ENCODE results near the gene KCNQ1.

Gene KCNQ1

DNA sequence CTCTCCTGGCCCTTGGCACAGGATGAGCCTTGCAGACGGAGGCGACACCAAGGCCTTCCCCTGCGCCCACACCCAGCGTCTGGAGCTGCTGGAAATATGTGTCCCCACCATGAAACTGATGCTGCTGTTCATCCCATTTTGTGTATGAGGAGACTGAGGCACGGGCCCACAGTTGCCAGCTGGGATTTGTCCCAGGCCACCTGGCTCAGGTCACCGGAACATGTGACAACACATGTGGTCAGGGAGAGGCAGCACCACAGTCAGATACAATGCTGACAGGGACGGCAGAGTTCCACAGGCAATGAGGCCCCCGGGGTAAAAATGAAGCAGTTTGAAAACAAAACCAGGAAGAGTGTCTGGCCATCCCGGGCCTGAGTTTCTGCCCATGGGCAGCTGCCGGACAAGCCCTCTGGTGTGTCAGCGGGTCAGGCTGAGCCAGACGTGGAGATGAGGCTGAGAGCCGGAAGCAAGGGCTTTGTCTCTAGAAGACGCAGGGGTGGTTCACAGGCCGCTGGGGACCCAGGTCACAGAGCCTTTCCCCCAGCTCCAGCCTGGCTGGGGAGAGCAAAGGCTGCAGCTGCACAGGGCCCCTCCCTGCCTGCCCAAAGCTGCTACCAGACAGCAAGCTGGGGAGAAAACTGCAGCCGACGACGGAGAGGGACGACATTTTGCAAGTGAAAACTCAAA lies 360.0 kb downstream of the KCNQ1 start:
- no peak for DNase-seq
- no peak for TF ChIP-seq POLR2A (IDR thresholded peaks at IDR 0.05; ENCODE audit: low read length)
- TF ChIP-seq GATA1 (IDR thresholded peaks at IDR 0.05; ENCODE audit: low read depth, low read length), result no peak

DNA sequence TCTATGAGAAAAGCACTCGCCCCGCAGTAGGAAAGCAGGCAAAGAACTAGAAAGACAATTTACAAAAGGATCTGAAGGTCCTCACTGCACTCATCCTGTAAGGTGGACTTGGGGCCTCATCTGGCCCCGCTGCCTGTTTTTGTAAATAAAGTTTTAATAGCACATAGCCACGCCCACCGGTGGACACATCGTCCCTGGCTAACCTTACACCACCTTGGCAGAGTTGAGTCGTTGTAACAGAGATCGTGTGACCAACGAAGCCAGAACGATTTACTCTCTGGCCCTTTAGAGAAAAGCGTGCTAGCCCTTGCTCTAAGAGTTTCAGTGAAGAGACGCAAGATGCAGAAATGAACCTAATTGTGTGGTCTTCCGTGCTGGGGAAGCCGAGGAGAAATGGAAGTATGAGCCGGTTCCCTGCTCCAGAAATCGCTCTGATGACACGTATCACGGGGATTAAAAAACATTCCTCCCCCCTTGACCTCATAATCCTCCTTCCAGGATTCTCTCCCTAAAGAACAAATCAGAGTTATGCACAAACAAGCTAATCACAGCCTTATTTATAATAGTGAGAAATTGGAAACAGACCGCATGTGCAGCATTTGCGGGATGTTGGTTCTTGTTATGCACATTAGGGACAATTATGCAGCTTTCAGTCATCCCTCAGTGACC lies 360.7 kb downstream of the KCNQ1 start:
- no peak for DNase-seq
- TF ChIP-seq POLR2A (IDR thresholded peaks at IDR 0.05; ENCODE audit: low read length) (no peak), GATA1 (IDR thresholded peaks at IDR 0.05; ENCODE audit: low read depth, low read length) (no peak)

DNA sequence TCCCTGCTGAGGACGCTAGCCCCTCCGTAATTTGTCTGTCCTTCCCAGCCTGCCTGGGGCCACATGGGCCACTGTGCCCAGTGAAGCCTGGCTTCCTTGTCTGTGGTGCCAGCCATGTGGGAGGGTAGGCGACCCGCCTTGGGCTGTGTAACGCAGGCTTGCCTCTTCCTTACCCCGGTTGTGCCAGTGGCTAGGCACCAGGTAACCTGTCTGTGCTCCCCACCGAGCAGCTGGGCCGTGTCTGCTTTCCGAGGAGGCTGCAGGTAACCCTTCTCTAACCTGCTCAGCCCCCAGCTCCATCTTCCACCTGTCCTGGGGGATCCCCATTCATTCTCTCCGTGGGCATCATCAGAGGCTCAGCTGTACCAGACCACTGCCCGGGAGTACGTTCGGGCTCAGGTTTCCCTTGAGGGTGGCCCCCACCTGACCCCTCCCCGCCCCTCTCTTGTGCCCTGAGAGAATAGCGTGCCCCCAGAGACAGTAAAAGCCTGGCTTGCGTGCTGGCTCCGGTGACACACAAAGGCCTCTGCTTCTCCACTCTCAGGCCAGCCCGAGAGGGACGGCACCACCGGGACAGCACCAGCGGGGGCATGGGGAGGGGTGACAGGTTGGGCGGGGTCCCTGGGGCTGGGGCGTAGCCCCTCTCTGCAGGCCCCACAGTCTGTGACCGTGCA lies 361.7 kb downstream of the KCNQ1 start:
- no peak for DNase-seq
- TF ChIP-seq GATA1 (IDR thresholded peaks at IDR 0.05; ENCODE audit: low read depth, low read length), result no peak
- no peak for TF ChIP-seq POLR2A (IDR thresholded peaks at IDR 0.05; ENCODE audit: low read length)

DNA sequence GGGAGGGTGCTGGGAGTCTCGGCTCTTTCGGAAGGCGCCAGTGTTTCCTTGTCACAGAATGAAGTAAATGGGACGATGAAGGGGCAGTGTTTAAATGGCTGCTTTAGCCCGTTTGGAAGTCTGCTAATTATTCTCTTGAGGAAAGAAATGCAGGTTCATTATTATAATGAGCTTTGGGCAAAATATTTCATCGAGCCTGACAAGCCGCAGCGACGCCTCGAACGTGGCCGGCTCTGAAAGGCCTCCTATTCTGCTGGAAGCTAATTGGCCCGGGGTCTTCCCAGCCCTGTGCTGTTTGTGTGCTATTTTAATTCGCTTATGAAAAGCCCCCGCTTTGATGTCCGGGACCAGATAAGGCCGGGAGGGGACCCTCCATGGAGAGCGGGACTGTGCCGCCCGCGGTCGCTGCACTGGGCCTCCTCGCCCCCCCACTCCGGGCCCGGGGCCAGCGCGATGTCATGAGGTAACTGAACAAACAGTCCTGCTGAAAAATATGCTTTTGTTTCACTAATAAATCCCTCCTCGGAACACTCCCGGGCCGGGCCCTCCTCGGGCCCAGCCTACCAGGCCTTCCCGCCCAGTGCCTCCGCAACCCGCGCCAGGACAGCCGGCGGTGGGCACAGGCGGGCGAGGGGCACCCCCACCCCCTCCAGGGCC lies 362.3 kb downstream of the KCNQ1 start:
- TF ChIP-seq GATA1 (IDR thresholded peaks at IDR 0.05; ENCODE audit: low read depth, low read length) (no peak), POLR2A (IDR thresholded peaks at IDR 0.05; ENCODE audit: low read length) (no peak)
- no peak for DNase-seq

DNA sequence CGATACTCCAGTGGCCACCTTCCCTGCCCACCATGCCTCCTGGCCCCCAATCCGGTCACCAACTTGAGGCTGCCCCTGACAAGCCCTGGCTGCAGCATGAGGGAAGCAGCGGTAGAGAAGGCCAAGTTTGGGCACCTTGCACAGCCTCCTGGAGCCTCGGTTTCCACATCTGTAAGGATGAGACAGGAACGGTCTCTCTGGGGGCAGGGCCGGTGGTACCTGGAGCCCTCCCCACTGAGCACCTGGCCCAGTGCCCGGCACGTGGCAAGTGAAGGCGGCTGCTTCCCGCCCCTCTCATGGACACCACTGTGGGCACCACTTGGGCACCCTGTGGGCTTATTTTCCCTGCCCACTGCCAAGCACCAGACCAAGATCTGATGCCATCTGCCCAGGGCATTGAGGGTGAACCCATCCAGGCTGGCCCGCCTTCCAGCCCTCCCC lies 363.0 kb downstream of the KCNQ1 start:
- DNase-seq, result no peak
- TF ChIP-seq POLR2A (IDR thresholded peaks at IDR 0.05; ENCODE audit: low read length), result no peak
- no peak for TF ChIP-seq GATA1 (IDR thresholded peaks at IDR 0.05; ENCODE audit: low read depth, low read length)

DNA sequence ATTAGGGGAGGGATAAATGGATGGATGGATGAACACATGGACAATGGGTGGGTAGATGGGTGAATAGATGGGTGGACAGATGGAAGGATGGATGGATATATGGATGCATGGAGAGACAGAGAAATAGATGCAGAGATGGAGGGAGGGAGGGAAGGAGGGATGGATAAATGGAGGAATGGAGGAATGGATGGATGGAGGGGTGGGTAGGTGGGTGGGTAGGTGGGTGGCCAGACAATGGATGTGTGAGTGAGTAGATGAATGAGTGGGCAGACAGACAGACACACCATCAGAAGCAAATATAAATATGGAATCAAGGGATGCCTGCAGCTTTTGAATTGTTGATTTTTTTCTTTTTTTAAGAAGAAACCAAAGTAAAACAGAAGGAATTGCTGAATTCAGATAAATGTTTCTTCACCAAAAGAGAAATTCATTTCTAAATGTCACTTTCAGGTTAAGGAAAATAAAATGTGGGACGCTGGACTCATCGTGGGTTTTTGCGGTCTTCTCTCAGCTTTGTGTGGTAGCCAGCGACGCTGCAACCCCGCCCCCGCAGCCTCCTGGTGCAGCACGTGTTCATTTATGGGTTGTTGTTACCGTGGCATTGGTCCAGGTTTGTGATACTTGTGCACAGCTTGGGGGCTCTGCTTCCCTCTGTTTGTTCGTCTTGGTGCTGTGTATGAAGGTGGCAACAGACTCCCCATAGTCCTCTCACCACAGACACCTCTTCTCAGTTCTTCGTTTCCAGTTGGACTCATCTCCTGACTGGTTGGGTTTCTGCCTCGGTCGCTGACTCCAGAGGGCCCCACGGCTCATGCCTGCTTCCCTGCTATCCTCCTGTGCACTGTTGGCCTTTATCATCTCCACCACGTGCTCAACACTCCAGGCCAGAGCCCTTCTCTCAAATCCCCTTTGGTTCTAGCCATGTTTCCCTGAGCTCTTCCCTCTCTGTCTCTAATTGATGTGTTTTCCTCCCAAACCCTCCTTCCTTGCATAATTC lies 364.3 kb downstream of the KCNQ1 start:
- no peak for DNase-seq
- TF ChIP-seq POLR2A (IDR thresholded peaks at IDR 0.05; ENCODE audit: low read length), result no peak
- TF ChIP-seq GATA1 (IDR thresholded peaks at IDR 0.05; ENCODE audit: low read depth, low read length), result no peak

DNA sequence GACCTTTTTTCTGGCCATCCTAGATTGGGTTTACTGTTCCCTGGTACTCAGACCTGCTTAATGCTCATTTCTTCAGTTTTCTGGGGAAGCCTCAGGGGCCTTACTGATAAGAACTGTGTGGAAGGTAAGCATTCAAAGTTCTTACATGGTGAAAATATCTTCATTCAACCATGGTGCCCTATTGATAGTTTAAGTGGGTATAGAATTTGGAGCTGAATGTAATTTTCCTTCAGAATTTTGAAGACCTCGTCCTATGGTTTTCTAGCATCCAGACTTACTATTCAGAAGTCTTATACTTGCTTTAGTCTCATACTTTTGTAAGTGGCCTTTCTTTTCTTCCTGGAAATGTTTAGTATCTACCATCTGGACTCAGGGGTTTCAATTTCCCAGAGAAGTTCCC lies 365.0 kb downstream of the KCNQ1 start:
- no peak for DNase-seq
- no peak for TF ChIP-seq GATA1 (IDR thresholded peaks at IDR 0.05; ENCODE audit: low read depth, low read length)
- no peak for TF ChIP-seq POLR2A (IDR thresholded peaks at IDR 0.05; ENCODE audit: low read length)

DNA sequence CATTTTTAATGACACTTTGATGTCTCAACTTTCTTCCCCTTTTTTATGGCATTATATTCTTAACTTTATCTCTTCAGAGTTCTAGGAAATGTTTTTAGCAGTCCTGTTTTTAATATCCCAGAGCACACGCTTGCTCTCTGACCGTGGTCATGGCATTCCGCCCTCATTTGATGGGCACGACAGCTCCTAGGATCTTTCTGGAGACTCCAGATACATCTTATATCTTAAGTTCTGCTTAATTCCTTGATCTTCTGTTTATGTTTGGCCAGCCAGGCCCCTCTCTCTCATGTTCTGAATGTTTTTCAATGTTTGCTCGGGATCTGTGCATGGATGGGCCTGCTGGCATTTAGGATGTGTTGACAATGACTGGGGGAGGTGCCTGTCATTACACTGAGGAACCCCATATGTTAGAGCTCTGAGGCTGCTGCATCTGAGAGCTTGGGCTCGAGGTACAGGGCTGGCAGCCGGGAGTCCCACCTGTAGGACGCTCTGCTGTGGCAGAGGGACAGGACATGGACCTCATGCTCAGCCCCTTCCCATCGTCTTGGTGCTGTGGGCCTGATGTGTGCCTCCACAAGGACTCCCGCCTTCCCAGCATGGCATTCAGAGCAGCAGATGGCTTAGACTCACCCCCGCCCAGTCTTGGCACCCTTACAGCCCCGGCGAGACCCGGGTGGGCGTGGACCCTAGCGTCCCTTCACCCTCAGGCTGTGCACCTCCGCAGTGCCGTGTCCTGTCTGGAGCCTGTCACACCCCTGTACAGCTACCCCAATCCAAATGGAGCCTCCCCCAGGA lies 365.8 kb downstream of the KCNQ1 start:
- TF ChIP-seq POLR2A (IDR thresholded peaks at IDR 0.05; ENCODE audit: low read length), result no peak
- no peak for TF ChIP-seq GATA1 (IDR thresholded peaks at IDR 0.05; ENCODE audit: low read depth, low read length)
- no peak for DNase-seq

DNA sequence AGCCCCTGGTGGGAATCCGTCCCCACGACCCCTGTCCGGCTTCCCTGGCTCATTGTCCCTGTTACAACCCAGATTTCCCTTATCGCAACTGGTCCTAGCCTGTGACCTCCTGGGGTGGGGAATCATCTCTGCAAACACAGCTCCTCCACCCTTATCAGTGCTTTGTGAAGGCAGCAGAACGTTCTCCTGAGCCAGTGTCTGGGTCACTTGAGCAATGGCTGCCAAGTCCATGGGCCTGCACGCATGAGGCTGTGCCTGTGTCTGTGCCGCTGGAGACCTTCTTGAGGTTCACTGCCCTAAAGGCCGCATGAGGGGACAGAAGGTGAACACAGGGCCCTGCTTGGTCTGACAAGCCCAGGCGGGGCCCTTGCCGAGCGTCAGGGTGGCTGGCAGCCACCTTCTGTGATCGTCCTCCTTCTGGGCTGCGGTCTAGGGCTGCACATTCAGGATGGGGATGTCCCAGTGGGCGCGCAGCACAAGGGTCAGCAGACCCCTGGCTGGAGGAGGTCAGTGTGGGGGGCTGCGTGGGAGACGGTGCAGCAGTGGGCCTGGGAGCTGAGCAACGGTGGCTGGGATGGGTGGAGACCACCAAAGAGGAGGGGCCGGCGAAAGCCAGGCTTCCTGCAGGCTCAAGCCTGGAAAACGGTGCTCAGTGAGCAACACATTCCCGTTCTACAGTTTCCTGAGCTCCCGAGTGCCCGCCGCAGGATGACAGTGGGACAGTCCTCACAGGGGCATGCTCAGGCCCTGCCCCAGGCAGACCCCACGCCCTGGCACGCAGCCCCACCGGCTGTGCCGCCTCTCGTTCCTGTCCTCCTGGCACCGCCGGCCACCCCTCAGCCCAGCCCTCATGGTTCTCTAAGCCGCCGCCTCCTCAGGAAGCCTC lies 366.6 kb downstream of the KCNQ1 start:
- TF ChIP-seq GATA1 (IDR thresholded peaks at IDR 0.05; ENCODE audit: low read depth, low read length) (no peak), POLR2A (IDR thresholded peaks at IDR 0.05; ENCODE audit: low read length) (no peak)

DNA sequence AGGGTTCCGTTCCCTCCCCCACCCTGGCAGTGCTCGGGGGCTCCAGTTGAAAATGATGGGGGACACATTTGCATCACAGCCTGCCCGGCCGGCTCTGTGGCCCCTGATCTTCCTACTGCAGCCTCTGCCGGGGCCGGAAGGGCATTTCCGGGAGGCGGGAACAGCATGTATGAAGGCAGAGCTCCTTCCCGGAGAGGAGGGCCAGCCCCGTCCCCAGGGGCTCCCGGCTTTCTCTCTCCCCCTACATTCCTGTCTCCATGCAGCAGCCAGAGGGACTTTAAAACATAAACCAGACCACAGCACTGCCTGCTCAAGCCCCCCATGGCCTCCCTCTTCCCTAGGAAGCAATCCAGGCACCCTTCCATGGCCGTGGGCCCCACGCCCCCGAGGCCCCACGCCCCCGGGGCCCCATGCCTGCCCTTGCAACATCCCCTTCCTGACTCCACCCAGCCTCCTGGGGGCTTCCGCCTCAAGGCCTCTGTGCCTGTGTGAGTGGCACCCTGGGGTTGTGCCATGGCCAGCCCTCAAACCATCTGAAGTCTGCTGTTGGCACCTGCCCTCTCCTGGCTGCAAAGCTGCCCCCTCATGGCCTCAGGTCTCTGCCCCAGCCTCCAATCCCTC lies 367.7 kb downstream of the KCNQ1 start:
- no peak for DNase-seq
- TF ChIP-seq POLR2A (IDR thresholded peaks at IDR 0.05; ENCODE audit: low read length), result no peak
- TF ChIP-seq GATA1 (IDR thresholded peaks at IDR 0.05; ENCODE audit: low read depth, low read length), result no peak

More for the DNA sequence above, 366.6 kb downstream of the KCNQ1 start:
- peak; percentile 10 to 31 for DNase-seq
